HL-60 (cell line): ENCODE measurements around the gene STX1B.

Source experiments
- DNase-seq, 2 experiments: peaks; one replicate each; pipeline ENCODE4 v3.0.0-alpha.2; 2010 to 2020; ENCODE audit warnings: low read depth in 1 of 2, low spot score in 1 of 2
- H3K27ac ChIP-seq: fragments of 250-450 bp; sonication (Bioruptor Pico); replicated peaks from 2 replicates; pipeline ENCODE4 v1.5.1; 2020; ENCODE audit warnings: mild to moderate bottlenecking, moderate library complexity
- H3K27me3 ChIP-seq: fragments of 250-450 bp; sonication (Bioruptor Pico); 2 replicates; pipeline ENCODE4 v1.5.1; 2021; ENCODE audit warnings: mild to moderate bottlenecking, moderate library complexity; ENCODE audit not compliant: insufficient read depth, poor library complexity, severe bottlenecking
- H3K4me3 ChIP-seq: replicated peaks from 2 replicates; pipeline ENCODE4 v1.5.1; 2011; ENCODE audit warnings: mild to moderate bottlenecking, control low read depth, low read length; ENCODE audit not compliant: insufficient read depth
- GABPA ChIP-seq: IDR thresholded peaks from 2 replicates; pipeline ENCODE4 v1.6.1; 2012; ENCODE audit warnings: low read depth
- POLR2AphosphoS5 ChIP-seq: IDR thresholded peaks from 2 replicates; pipeline ENCODE4 v1.6.1; 2012; ENCODE audit warnings: low read depth
- SPI1 ChIP-seq: IDR thresholded peaks from 2 replicates; pipeline ENCODE4 v1.6.1; 2012; ENCODE audit warnings: low read depth, mild to moderate bottlenecking, borderline replicate concordance
- TF ChIP-seq, protein P1 (sequence below): IDR thresholded peaks from 2 replicates; pipeline ENCODE4 v1.6.1; 2012; ENCODE audit warnings: low read depth; ENCODE audit not compliant: insufficient replicate concordance
- TF ChIP-seq, protein P2 (sequence below): IDR thresholded peaks from one replicate; pipeline ENCODE4 v1.5.1; 2011; ENCODE audit warnings: low read length, control low read depth, inconsistent platforms; ENCODE audit not compliant: insufficient read depth

The STX1B gene

DNA sequence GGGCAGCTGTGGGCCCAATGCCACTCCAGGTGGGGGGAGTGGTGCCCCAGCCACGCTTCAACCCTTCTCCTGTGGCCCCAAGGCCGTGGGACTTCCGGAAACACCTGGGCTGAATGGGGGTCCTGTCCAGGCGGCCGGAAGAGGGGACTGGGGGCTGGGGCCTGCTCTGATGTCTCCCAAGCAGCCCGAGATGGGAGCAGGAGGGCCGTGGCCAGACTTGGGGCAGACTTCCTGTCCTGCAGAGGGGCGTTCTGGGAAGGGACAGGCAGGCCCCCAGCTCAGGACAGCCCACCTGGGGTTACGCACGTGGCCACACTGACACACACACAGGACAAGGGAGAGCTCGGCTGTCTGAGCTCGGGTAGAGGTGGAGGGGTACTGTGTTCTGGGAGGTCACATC, 20.3 kb downstream of the STX1B start:
- H3K4me3 ChIP-seq, result no peak overlapping the region
- no peak for DNase-seq
- no peaks in the 10 kb centered on the region for H3K27me3 ChIP-seq
- TF ChIP-seq GABPA (no peak), SPI1 (no peak), POLR2AphosphoS5 (no peak)
- TF ChIP-seq, protein P1, sequence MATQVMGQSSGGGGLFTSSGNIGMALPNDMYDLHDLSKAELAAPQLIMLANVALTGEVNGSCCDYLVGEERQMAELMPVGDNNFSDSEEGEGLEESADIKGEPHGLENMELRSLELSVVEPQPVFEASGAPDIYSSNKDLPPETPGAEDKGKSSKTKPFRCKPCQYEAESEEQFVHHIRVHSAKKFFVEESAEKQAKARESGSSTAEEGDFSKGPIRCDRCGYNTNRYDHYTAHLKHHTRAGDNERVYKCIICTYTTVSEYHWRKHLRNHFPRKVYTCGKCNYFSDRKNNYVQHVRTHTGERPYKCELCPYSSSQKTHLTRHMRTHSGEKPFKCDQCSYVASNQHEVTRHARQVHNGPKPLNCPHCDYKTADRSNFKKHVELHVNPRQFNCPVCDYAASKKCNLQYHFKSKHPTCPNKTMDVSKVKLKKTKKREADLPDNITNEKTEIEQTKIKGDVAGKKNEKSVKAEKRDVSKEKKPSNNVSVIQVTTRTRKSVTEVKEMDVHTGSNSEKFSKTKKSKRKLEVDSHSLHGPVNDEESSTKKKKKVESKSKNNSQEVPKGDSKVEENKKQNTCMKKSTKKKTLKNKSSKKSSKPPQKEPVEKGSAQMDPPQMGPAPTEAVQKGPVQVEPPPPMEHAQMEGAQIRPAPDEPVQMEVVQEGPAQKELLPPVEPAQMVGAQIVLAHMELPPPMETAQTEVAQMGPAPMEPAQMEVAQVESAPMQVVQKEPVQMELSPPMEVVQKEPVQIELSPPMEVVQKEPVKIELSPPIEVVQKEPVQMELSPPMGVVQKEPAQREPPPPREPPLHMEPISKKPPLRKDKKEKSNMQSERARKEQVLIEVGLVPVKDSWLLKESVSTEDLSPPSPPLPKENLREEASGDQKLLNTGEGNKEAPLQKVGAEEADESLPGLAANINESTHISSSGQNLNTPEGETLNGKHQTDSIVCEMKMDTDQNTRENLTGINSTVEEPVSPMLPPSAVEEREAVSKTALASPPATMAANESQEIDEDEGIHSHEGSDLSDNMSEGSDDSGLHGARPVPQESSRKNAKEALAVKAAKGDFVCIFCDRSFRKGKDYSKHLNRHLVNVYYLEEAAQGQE, result no peak
- TF ChIP-seq, protein P2, sequence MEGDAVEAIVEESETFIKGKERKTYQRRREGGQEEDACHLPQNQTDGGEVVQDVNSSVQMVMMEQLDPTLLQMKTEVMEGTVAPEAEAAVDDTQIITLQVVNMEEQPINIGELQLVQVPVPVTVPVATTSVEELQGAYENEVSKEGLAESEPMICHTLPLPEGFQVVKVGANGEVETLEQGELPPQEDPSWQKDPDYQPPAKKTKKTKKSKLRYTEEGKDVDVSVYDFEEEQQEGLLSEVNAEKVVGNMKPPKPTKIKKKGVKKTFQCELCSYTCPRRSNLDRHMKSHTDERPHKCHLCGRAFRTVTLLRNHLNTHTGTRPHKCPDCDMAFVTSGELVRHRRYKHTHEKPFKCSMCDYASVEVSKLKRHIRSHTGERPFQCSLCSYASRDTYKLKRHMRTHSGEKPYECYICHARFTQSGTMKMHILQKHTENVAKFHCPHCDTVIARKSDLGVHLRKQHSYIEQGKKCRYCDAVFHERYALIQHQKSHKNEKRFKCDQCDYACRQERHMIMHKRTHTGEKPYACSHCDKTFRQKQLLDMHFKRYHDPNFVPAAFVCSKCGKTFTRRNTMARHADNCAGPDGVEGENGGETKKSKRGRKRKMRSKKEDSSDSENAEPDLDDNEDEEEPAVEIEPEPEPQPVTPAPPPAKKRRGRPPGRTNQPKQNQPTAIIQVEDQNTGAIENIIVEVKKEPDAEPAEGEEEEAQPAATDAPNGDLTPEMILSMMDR, result no peak
- H3K27ac ChIP-seq, result no peak overlapping the region

DNA sequence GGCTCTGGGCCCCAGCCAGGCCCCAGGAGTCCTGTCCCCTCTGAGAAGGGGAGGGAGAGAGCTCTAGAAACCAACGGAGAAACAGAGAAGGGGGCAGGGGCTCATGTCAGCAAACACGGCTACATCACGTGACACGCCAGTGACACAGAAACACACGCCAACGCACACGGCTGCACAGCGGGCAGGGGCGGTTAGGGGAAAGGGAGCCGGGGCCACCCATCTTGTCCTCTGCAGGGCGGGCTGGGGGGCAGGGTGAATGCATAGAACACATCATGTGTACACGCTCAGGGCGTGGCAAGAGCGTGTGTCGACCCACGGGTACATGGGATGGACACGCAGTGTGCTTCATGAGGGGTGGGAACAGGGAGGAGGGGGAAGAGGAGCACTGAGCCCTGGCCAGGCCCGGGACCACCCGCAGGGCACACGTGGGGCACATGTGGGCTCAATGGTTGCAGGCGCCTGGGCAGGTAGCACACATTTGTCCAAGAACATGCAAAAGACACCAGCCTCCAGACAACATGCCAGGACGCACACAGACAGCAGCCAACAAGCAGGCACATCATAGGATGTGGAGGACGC, 20.9 kb downstream of the STX1B start:
- Histone ChIP-seq H3K27ac (no peak overlapping the region), H3K27me3 (no peaks in the 10 kb centered on the region), H3K4me3 (no peak overlapping the region)
- no peak for TF ChIP-seq SPI1
- TF ChIP-seq, protein P2, result no peak
- no peak for TF ChIP-seq POLR2AphosphoS5
- TF ChIP-seq, protein P1, result no peak
- TF ChIP-seq GABPA, result no peak
- DNase-seq, result no peak

DNA sequence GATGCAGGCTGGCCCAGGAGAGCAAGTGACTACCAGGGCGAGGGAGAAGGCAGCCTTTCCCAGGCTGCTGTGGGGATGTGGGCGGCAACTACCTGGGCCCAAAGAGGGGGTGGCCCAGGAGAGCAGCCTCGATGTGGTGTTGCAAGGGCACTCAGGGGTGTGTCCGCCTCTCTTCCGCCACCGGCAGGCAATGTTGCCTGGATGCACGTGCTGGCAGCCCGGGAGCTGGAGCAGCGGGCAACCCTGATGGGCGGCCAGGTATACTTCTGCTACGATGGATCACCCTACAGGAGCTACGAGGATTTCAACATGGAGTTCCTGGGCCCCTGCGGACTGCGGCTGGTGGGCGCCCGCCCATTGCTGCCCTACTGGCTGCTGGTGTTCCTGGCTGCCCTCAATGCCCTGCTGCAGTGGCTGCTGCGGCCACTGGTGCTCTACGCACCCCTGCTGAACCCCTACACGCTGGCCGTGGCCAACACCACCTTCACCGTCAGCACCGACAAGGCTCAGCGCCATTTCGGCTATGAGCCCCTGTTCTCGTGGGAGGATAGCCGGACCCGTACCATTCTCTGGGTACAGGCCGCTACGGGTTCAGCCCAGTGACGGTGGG, 22.8 kb downstream of the STX1B start:
- TF ChIP-seq, protein P1, result no peak
- TF ChIP-seq GABPA, result no peak
- TF ChIP-seq SPI1, result no peak
- TF ChIP-seq, protein P2, result no peak
- no peak for TF ChIP-seq POLR2AphosphoS5
- H3K27ac ChIP-seq, result no peak overlapping the region
- H3K27me3 ChIP-seq, result no peaks in the 10 kb centered on the region
- H3K4me3 ChIP-seq, result no peak overlapping the region
- DNase-seq, result no peak
